Activated effector memory CD4-positive, alpha-beta T cell treated with Interleukin-2 at 50 U/mL for 16 hours (primary cell): ENCODE results near the gene ERCC6L.
"Not testable (repeated sequence)": the region's sequence is repeated elsewhere in the genome, so short reads cannot be mapped to it uniquely, and the experiment has no call there.

Experiments used
- DNase-seq: peaks from one replicate; pipeline ENCODE4 v3.0.0-alpha.2; 2020

The ERCC6L gene

GRCh38 chrX:72247206-72247942 lies 8.5 kb upstream of the ERCC6L start:
- DNase-seq = no peak

- DNase-seq = peak; percentile 8
Measured at GRCh38 chrX:72245461-72246089, 6.7 kb upstream of the ERCC6L start.

- no peak for DNase-seq
Measured at GRCh38 chrX:72243472-72243871, 4.6 kb upstream of the ERCC6L start.

GRCh38 chrX:72240976-72241375 lies 2.1 kb upstream of the ERCC6L start:
- DNase-seq = no peak

DNA sequence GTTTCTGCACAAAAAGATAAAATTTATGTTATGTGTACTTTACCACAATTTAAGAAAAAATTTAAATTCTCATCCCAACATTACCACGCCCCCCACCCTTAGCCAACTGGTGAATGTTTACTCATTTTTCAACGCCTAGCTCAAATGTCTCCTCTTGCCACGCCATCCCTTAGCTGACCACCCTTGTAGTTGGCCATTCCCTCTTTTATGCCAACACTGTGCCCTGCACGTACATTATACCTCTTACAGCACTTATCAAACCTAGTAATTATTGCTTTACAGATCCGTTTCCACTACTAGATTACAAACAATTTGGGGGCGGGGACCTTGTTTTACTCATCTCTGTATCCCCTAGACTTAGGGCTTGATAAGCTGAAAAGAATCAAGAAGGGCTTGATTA lies 644 bp downstream of the ERCC6L start:
- DNase-seq = no peak

- no peak for DNase-seq
Measured at GRCh38 chrX:72236841-72237240, 2.0 kb downstream of the ERCC6L start.

DNA sequence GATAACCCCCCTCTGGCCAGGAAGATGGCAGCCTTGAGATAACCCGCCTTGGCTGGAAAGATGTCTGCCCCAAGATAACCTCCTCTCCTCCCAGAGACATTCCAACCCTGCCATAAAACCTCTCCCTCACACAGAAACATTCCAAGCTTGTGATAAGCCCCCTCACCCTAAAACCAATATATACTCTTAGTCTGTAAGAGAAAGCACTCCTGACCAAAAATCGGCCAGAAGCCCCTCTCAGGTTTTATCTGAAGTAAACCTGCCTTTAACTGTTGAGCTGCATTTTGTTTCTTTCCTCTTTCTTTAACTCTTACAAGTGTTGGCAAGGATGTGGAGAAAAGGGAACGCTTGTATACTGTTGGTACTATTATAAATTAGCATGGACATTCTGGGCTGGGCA lies 8.5 kb downstream of the ERCC6L start:
- DNase-seq = no peak

- not testable (repeated sequence) for DNase-seq
Measured at GRCh38 chrX:72220375-72220774, 18.5 kb downstream of the ERCC6L start.

GRCh38 chrX:72216973-72217372 lies 21.9 kb downstream of the ERCC6L start:
- DNase-seq = no peak

GRCh38 chrX:72208126-72208800 lies 30.6 kb downstream of the ERCC6L start:
- DNase-seq = no peak

GRCh38 chrX:72207366-72207765 lies 31.5 kb downstream of the ERCC6L start:
- no peak for DNase-seq

DNA sequence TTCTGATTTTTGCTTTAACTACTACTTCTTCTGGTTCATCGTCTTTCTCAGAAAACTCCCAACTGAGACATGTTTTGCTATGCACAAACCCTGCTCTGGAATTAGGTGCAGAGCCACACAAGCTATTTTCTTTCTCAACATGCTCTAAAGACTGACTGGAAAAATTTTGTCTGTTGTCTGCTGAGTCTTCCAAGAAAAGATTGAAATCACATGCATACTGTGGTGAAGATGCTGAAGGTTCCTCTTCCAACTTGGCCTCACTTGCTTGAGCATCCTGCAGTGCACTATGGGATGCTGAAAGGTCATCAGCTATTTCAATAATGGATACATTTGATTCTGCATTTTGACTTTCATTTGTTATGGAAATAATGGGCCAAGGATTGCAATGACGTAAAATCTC lies 33.1 kb downstream of the ERCC6L start:
- no peak for DNase-seq

GRCh38 chrX:72203421-72203820 lies 35.4 kb downstream of the ERCC6L start:
- DNase-seq = no peak

DNA sequence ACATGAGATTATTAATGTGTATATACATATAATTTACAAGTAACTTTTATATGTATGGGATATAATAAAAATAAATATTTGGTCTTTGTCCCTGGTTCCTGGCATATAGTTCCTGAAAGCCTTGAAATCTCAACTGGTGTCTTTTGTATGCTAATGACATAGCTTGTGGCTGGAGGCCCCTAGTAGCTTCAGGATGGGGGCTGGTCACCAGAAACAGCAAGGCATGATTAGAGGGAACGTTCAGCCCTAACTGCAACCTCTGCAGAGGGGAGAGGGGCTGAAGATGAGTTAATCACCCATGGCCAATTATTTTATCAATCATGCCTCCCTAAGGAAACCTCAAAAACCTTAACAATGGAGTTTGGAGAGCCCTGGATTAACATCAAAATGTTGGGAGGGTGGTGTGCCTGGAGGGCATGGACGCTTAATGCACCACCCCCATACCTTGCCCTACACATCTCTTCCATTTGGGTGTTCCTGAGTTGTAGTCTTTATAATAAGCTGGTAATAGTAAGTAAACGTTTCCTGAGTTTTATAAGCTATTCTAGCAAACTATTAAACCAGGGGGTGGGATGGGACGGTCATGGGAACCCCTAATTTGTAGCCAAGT lies 35.9 kb downstream of the ERCC6L start:
- no peak for DNase-seq

DNA sequence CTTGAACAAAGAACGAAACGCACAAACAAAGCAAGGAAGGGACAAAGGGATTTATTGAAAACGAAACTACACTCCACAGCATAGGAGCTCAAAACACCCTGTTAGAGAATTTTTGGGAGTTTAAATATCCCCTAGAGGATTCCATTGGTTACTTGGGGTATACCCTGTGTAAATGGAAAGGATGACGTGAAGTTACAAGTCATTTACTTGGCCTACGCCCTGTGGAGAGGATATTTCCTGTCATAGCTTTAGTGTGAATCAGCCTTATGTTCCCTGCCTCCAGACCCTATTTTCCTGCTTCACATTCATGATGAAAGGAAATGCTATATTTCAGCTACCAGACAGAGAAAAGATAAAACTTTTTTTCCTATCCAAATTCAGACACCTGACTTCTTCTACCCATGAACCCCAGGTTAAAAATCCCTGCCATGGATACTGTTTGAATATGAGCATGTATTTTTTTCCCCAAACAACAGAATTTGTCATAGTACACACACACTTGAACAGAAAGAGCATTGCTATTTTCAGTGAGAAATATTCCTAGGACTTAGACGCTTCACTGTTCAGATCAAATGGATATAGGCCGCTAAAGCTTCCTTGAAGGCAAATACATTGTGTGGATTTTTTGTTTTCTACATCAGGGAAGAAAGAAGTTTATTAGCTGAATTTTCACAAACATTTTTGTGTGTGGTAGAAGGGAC lies 36.8 kb downstream of the ERCC6L start:
- DNase-seq = no peak

GRCh38 chrX:72182924-72183323 lies 55.9 kb downstream of the ERCC6L start:
- DNase-seq = no peak

- peak; percentile 81 for DNase-seq
Measured at GRCh38 chrX:72181178-72182125, 57.4 kb downstream of the ERCC6L start, which contains the start of gene PIN4. PIN4 (plus strand) TSS chrX:72181757; CDS start chrX:72181786, 29 bp downstream.

GRCh38 chrX:72180539-72180938 lies 58.3 kb downstream of the ERCC6L start:
- DNase-seq = no peak

- no peak for DNase-seq
Measured at GRCh38 chrX:72176981-72177380, 61.8 kb downstream of the ERCC6L start.

GRCh38 chrX:72176289-72176688 lies 62.5 kb downstream of the ERCC6L start:
- DNase-seq = not testable (repeated sequence)

DNA sequence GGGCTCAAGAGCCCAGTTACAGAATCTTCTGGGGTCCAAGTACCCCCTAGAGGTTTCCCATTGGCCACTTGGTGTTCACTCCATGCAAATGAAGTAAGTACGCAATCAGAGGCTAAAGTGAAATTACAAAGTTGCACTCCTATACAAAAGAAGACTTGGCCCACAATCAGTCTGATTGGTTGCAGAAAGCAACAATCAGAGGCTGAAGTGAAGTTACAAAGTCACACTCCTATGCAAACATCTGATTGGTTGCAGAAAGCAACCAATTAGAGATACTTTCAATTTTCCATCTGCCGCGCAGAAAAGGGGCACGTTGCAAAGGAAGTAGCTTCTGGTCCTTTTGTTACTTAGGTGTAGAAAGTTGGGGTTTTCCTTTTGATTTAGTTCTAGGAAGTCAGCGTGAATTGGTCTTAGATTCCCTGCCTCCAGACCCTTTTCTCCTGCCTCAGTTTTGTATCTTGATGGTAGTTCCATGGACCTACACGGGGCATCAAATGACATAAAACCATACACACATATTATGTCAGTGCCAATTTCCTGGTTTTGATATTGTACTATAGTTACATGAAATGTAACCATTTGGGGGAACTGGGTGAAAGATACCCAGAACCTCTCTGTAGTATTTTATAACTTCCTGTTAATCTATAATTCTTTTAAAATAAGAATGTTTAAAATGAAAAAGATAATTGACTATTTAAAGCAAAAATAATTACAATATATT lies 69.7 kb downstream of the ERCC6L start:
- DNase-seq = peak; percentile 10
